22Rv1 (cell line): ENCODE measurements around the gene FAM177A1.

Experiments used
- CTCF ChIP-seq: fragments of 450-650 bp; IDR thresholded peaks from 2 replicates; pipeline ENCODE4 v1.5.1; 2017; ENCODE audit warnings: mild to moderate bottlenecking
- ZFX ChIP-seq: fragments of 450-650 bp; IDR thresholded peaks from 2 replicates; pipeline ENCODE4 v1.6.1; 2017; ENCODE audit warnings: antibody characterized with exemption, borderline replicate concordance

- TF ChIP-seq CTCF (no peak), ZFX (no peak)
These were observed 42.4 kb downstream of the FAM177A1 start for GRCh38 chr14:35088514-35088913.
